OCI-LY7 (cell line): ENCODE measurements around the gene TNFAIP1.

ENCODE experiments used
- EZH2phosphoT487 ChIP-seq: fragments of 200-600 bp; sonication (generic); IDR thresholded peaks from 2 replicates; pipeline ENCODE4 v1.6.1; 2018; ENCODE audit warnings: low read depth, borderline replicate concordance, mild to moderate bottlenecking, mixed run types, antibody characterized with exemption, low read length, moderate library complexity, mixed read lengths
- TF ChIP-seq, protein P1 (sequence below): fragments of 200-600 bp; sonication (generic); conservative IDR thresholded peaks from 2 replicates; pipeline ENCODE4 v1.5.1; 2014; ENCODE audit warnings: mild to moderate bottlenecking, antibody characterized with exemption, low read length, moderate library complexity, mixed read lengths

DNA sequence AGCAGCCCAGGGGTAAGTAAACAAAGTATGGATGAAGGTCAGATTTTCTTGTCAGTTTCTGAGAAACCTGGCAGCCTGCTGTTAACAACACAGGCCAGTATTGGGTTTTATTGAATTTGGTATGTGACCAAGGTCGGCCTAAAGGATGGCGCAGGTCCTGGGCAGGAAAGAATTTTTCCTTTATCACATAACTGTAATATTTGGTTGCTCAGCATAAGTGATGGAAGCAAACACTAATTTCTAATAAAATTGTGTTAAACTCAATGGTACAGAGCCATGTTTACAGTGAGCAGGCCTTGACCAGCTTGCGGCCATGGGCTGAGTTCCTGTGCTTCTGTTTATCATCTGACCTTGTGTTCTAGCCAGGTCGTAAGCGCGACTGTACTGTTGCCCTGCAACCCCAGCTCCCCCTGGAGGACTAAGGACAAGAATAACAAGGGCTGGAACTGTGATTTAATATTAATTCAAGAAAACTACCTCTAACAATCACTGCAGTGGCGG, 11.2 kb downstream of the TNFAIP1 start:
- TF ChIP-seq, protein P1, sequence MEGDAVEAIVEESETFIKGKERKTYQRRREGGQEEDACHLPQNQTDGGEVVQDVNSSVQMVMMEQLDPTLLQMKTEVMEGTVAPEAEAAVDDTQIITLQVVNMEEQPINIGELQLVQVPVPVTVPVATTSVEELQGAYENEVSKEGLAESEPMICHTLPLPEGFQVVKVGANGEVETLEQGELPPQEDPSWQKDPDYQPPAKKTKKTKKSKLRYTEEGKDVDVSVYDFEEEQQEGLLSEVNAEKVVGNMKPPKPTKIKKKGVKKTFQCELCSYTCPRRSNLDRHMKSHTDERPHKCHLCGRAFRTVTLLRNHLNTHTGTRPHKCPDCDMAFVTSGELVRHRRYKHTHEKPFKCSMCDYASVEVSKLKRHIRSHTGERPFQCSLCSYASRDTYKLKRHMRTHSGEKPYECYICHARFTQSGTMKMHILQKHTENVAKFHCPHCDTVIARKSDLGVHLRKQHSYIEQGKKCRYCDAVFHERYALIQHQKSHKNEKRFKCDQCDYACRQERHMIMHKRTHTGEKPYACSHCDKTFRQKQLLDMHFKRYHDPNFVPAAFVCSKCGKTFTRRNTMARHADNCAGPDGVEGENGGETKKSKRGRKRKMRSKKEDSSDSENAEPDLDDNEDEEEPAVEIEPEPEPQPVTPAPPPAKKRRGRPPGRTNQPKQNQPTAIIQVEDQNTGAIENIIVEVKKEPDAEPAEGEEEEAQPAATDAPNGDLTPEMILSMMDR: peak; percentile 59
- no peak for TF ChIP-seq EZH2phosphoT487
